GM12891 (cell line): ENCODE results near the gene WIZ.

Source experiments
- POLR2A ChIP-seq: IDR thresholded peaks from 2 replicates; pipeline ENCODE4 v1.6.1; 2011; ENCODE audit warnings: low read depth, low read length, control low read depth
- POLR2AphosphoS5 ChIP-seq: IDR thresholded peaks from 2 replicates; pipeline ENCODE4 v1.6.1; 2011; ENCODE audit warnings: low read depth, low read length, control low read depth
- POU2F2 ChIP-seq: IDR thresholded peaks from 2 replicates; pipeline ENCODE4 v1.6.1; 2011; ENCODE audit warnings: low read depth, mild to moderate bottlenecking, control low read depth, low read length, moderate library complexity
- TAF1 ChIP-seq: IDR thresholded peaks from 2 replicates; pipeline ENCODE4 v1.6.1; 2011; ENCODE audit warnings: low read depth, low read length, control low read depth

- no peak for TF ChIP-seq POU2F2
- no peak for TF ChIP-seq POLR2A
- TF ChIP-seq TAF1: no peak
- no peak for TF ChIP-seq POLR2AphosphoS5
Observed at GRCh38 chr19:15412832-15413231, 36.9 kb downstream of the WIZ start.
